Measurements from ENCODE around the gene ACTN1.

Gene ACTN1

DNA sequence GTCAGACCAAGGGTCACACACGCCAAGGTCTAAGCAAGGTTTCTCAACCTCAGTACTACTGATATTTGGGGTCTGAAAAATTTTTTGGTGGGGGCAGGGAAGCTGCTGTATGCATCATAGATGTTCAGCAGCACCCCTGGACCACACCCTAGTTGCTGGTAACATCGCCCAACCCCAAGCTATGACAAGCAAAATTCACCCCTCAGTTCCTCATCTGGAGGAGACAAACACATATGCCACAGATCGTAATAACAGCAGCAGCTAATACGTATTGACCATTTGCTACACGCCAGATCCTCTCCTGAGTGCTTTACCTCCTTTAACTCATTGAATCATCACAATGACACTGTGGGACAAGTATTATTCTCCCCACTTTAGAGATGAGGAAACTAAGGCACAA, 46.4 kb downstream of the ACTN1 start:
- Histone ChIP-seq H3K36me3 (ENCODE audit: insufficient read depth, low read length) (no peaks in the 10 kb centered on the region; the same call in 1 of the 2 replicates), H3K9ac (ENCODE audit: low read depth, low read length) (no peak overlapping the region), H3K4me1 (ENCODE audit: insufficient read depth, low read length) (peaks cover 14% of the 10 kb centered on the region), H3K9me3 (ENCODE audit: control insufficient read depth, insufficient read depth, low read length) (no peaks in the 10 kb centered on the region)

DNA sequence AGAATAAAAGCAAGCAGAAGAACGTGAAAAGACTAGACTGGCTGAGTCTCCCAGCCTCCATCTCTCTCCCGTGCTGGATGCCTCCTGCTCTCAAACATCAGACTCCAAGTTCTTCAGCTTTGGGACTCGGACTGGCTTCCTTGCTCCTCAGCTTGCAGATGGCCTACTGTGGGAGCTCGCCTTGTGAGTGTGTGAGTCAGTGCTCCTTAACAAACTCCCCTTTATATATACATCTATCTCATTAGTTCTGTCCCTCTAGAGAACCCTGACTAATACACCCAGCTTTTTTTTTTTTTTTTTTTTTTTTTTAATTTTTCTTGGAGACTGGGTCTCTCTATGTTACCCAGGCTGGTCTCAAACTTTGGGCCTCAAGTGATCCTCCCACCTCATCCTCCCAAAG, 46.9 kb downstream of the ACTN1 start:
- peaks cover 11% of the 10 kb centered on the region for H3K4me1 ChIP-seq (ENCODE audit: insufficient read depth, low read length)
- H3K36me3 ChIP-seq (ENCODE audit: insufficient read depth, low read length) = no peaks in the 10 kb centered on the region; the same call in 1 of the 2 replicates
- no peaks in the 10 kb centered on the region for H3K9me3 ChIP-seq (ENCODE audit: control insufficient read depth, insufficient read depth, low read length)
- H3K9ac ChIP-seq (ENCODE audit: low read depth, low read length) = no peak overlapping the region

DNA sequence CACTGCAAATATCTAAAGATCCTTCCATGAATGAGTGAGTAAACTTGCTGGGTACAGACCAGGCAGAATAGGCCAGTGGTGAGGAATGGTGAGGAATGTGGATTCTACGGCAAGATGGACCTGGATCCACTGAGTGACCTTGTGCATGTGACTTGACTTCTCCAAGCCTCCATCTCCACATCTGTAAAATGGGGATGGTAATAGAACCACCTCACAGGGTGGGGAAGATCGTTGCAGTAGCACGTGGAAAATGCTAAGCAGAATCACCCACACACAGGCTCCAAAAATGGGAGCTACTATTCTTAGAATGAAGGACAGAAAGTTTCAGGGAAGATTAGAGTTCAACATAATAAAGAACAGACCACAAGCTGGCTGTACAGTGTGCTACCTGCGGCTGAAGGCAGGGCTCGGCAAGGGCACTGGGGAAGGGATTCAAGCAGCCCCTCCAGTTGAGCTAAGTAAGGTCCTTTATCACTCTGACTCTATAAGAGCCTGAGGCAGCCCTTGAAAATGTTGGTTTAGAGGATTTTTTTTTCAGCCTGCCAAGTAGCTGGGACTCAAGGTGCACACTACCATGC, 47.5 kb downstream of the ACTN1 start:
- Histone ChIP-seq H3K9ac (ENCODE audit: low read depth, low read length) (no peak overlapping the region), H3K36me3 (ENCODE audit: insufficient read depth, low read length) (no peaks in the 10 kb centered on the region; the same call in 1 of the 2 replicates), H3K9me3 (ENCODE audit: control insufficient read depth, insufficient read depth, low read length) (no peaks in the 10 kb centered on the region), H3K4me1 (ENCODE audit: insufficient read depth, low read length) (peaks cover 7% of the 10 kb centered on the region)

DNA sequence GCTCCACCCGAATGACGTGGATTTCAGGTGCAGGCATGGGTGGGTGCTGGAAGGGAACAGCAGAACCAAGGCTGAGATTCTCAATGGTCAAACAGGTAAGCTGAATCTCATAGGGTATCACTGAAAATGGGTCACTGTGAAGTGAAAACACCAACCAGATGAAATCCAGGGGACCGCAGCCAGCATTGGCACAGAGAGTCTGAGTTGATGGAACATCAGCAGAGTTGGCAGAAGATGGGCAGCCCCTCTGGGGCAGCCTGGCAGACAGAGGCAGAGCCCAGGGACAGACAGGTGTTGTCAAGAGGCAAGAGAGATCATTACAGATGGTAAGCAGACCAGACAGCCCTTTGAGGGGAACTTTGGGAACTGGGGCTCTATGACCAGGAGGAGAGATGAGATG, 48.0 kb downstream of the ACTN1 start:
- H3K9me3 ChIP-seq (ENCODE audit: control insufficient read depth, insufficient read depth, low read length) = no peaks in the 10 kb centered on the region
- H3K4me1 ChIP-seq (ENCODE audit: insufficient read depth, low read length) = peaks cover 3% of the 10 kb centered on the region; the same call in 1 of the 2 replicates
- no peak overlapping the region for H3K9ac ChIP-seq (ENCODE audit: low read depth, low read length)
- H3K36me3 ChIP-seq (ENCODE audit: insufficient read depth, low read length) = no peaks in the 10 kb centered on the region; the same call in 1 of the 2 replicates

DNA sequence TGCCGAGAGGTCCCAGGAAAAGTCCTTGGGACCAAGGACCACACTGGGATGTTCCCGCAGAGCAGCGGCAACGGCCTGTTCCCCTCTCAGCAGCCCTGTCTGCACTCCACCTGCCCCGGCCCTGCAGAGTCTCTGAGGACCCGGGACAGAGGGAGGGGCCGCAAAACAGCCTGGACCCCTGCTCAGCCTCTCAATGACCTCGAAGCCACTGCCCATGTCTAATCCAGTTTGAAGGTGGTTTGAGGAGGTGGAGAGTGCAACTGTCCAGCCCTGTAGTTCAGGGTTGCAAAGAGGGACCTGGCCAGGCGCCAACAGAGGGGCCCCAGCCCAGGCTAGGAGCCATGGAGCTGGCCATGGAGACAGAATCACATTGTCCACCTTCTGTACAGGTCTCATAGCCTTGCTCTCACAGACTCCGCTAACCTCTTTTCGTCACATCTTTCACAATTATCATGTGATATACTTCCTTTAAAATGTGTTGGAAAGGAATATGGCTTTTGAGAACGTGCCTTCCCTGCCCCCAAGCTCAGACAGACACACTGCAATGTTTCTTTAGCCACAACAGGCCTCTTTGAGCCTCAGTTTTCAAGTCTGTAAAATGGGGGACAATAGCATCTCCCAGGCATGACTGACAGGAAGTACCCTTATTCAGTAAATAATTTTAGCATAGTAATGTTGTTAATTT, 49.3 kb downstream of the ACTN1 start:
- Histone ChIP-seq H3K4me1 (ENCODE audit: insufficient read depth, low read length) (peaks cover 9% of the 10 kb centered on the region; the same call in 1 of the 2 replicates), H3K9me3 (ENCODE audit: control insufficient read depth, insufficient read depth, low read length) (no peaks in the 10 kb centered on the region), H3K36me3 (ENCODE audit: insufficient read depth, low read length) (no peaks in the 10 kb centered on the region; the same call in 1 of the 2 replicates), H3K9ac (ENCODE audit: low read depth, low read length) (no peak overlapping the region)

DNA sequence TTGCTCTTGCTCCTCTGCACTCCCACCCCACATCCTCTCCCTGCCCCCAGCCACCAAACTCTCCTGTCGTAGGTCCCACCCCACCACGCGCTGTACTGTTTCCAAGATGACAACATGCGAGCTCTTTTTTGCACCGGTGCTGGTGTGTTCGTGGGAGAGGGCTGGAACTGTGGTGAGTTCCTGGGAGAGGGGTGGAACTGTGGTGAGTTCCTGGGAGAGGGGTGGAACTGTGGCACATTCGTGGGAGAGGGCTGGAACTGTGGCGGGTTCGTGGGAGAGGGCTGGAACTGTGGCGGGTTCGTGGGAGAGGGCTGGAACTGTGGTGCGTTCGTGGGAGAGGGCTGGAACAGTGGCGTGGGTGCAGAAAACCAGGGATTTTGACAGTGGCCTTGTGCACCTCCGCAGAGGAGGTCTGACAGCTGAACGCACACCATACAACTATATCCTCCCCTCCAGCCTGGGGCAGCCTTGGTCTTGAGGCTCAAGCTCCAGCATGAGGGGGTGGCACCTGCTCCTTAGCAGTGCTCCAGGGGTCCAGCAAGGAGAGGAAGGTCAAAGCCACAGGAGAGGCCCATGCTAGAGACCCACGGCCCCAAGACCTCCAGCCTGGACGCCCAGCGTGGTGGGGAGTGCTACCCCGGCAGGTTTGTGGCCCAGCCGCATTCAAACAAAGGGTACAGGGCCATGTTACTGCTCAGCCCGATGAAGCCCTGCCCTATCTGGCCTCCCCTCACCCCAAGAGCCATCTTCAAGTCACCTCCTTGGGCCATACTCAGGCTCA, 50.1 kb downstream of the ACTN1 start:
- Histone ChIP-seq H3K36me3 (ENCODE audit: insufficient read depth, low read length) (no peaks in the 10 kb centered on the region; the same call in 1 of the 2 replicates), H3K9me3 (ENCODE audit: control insufficient read depth, insufficient read depth, low read length) (no peaks in the 10 kb centered on the region), H3K4me1 (ENCODE audit: insufficient read depth, low read length) (peaks cover 16% of the 10 kb centered on the region), H3K9ac (ENCODE audit: low read depth, low read length) (no peak overlapping the region)

DNA sequence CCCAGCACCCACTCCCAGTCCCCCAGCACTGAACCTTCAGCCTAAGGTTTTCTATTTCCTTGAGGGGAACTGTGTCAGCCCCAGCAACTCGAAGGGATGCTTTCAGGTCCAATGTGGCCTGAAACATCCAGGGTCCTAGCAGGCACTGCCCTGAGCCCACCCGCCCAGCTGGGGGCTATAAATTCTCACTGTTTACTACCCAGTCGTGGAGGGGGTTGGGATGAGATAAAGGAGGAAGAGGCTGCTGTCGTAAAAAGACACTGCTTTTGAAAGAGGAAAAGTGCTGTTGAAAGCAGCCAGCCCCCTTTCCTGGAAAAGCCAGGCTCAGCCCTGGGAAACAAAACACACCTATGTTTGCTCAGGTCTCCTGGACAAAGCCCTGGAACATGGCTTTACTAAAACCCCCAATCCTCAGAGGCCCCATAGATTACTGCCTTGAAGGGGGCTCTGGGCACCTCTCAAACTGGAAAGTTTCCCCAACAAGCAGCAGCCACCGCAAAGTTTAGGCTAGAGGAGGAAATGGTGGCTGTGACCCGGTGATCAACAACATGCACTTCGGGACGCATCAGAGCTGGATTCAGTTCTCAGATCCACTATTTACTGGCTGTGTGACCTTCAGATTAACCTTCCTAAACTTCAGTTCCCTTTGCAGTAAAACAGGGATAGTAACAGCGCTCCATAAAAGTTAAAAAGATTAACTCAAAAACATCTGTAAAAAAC, 51.0 kb downstream of the ACTN1 start:
- Histone ChIP-seq H3K9ac (ENCODE audit: low read depth, low read length) (no peak overlapping the region), H3K36me3 (ENCODE audit: insufficient read depth, low read length) (no peaks in the 10 kb centered on the region; the same call in 1 of the 2 replicates), H3K9me3 (ENCODE audit: control insufficient read depth, insufficient read depth, low read length) (no peaks in the 10 kb centered on the region)

DNA sequence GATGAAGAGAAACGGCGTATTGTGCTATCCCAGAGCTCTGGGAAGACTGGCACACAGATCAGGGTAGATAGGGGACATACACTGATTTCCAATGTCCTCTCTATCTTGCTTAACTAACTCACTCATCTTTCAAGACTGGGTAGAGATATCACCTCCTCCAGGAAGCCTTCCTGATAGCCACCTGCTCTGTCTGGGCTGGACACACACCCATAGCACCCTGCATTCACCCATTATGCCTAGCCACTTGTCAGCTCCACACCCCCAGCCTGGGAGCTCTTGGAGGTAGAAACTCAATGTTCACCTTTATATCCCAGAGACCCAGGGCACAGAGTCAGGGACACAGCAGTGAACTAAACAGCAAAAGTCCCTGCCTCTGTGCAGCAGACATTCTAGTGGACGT, 52.0 kb downstream of the ACTN1 start:
- Histone ChIP-seq H3K36me3 (ENCODE audit: insufficient read depth, low read length) (no peaks in the 10 kb centered on the region; the same call in 1 of the 2 replicates), H3K9me3 (ENCODE audit: control insufficient read depth, insufficient read depth, low read length) (no peaks in the 10 kb centered on the region), H3K9ac (ENCODE audit: low read depth, low read length) (no peak overlapping the region), H3K4me1 (ENCODE audit: insufficient read depth, low read length) (peaks cover 32% of the 10 kb centered on the region)

More for the DNA sequence above, 51.0 kb downstream of the ACTN1 start:
- peaks cover 23% of the 10 kb centered on the region for H3K4me1 ChIP-seq (ENCODE audit: insufficient read depth, low read length)

DNA sequence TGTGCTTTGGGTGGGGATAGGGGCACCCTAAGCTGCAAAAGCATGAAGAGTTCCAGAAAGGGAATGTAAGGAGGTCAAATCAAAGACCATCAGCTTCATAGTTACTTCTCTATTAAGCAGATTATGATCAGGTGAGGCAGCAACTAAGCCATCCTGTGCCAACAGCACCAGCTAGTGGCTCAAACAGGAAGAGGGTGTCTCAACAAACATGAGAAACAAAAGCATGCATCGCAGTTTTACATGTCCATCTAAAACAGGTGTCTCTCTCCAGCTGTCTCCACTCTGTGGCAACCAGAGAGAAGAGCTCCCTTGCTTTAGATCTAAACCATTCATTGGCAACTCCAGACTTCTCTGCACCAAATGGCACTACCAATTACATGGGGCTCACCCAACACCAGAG, 52.9 kb downstream of the ACTN1 start:
- H3K9ac ChIP-seq (ENCODE audit: low read depth, low read length) = no peak overlapping the region
- H3K4me1 ChIP-seq (ENCODE audit: insufficient read depth, low read length) = peaks cover 35% of the 10 kb centered on the region
- H3K36me3 ChIP-seq (ENCODE audit: insufficient read depth, low read length) = peaks cover 5% of the 10 kb centered on the region; the same call in 1 of the 2 replicates
- H3K9me3 ChIP-seq (ENCODE audit: control insufficient read depth, insufficient read depth, low read length) = no peaks in the 10 kb centered on the region

DNA sequence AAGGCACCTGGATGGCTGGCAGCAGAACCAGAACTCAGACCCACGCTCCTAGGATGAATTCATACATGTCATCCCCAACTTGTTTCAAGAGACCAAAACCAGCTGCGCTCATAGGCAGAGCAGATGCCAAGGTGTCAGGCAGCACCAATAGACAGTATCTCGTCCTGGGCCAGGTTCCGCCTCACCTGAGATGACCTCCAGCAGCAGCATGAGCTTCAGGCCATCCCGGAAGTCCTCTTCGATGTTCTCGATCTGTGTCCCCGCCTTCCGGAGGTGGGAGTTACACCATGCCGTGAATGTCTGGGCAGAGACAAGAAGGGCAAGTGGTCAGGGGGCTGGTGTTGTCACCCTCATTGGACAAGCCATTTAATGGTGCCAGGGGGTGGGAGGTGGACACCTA, 53.7 kb downstream of the ACTN1 start:
- Histone ChIP-seq H3K9ac (ENCODE audit: low read depth, low read length) (no peak overlapping the region), H3K9me3 (ENCODE audit: control insufficient read depth, insufficient read depth, low read length) (no peaks in the 10 kb centered on the region), H3K36me3 (ENCODE audit: insufficient read depth, low read length) (peaks cover 7% of the 10 kb centered on the region), H3K4me1 (ENCODE audit: insufficient read depth, low read length) (peaks cover 35% of the 10 kb centered on the region)

DNA sequence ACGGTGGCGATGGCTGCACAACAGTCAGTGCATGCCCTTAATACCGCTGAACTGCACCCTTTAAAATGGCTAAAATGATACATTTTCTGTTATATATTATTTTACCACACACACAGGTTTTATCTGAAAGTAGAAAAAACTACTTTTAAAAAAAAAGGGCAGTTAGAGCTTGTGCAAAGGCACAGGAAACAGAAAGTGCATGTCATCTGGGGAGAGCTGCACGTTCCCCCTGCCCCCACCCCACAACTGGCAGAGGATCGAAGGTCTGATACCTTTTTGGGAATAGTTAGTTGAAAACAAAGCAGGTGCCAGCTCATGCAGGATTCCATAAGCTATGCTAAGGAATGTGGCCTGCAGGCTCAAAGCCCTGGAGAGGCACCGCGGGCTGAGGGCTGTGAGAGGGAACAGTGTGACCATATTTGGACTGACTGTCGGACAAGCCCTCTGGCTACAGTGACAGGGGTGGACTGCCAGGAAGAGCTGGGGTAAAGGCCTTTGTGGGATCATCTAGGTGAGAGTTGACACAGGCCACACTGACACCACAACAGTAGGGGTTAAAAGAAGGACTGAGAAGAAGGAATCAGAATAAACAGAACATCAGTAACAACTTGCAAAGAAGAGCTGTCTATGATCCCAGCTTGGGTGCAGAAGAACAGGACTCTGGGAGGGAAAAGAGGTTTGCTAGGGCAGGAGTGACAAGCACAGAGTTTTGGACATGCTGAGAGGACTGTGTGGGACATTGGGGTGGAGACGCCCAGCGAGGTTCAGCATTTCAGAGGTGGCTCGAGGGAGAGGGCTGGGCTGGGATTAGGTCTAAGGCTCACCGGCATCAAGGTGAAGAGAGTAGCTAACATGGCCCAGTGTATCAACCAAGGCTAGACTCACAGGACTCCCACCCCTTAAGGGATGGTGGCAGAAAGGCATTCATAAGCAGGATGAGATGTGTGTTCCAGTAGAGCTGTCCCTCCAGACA, 54.6 kb downstream of the ACTN1 start:
- Histone ChIP-seq H3K36me3 (ENCODE audit: insufficient read depth, low read length) (peaks cover 16% of the 10 kb centered on the region), H3K9ac (ENCODE audit: low read depth, low read length) (no peak overlapping the region), H3K9me3 (ENCODE audit: control insufficient read depth, insufficient read depth, low read length) (no peaks in the 10 kb centered on the region), H3K4me1 (ENCODE audit: insufficient read depth, low read length) (peaks cover 35% of the 10 kb centered on the region)

DNA sequence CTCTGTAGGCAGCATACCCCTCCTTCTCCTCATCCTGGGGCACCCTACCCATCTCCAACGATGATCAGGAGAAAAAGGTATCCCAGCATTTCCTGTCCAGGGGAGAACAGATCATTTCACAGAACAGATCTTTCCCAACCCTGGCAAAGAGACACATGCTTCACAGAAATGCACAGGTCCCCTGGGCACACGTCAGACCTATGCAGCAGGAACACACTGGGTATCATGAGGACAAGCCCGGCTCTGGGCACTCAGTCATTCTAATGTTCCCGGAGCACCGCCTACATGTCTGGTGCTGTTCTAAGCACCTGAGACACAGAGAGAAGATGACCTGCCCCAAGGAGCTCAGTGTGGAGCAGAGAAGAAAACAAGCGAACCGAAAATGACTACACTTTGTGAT, 56.2 kb downstream of the ACTN1 start:
- H3K36me3 ChIP-seq (ENCODE audit: insufficient read depth, low read length) = peaks cover 24% of the 10 kb centered on the region
- peaks cover 35% of the 10 kb centered on the region for H3K4me1 ChIP-seq (ENCODE audit: insufficient read depth, low read length)
- H3K9me3 ChIP-seq (ENCODE audit: control insufficient read depth, insufficient read depth, low read length) = no peaks in the 10 kb centered on the region
- no peak overlapping the region for H3K9ac ChIP-seq (ENCODE audit: low read depth, low read length)

DNA sequence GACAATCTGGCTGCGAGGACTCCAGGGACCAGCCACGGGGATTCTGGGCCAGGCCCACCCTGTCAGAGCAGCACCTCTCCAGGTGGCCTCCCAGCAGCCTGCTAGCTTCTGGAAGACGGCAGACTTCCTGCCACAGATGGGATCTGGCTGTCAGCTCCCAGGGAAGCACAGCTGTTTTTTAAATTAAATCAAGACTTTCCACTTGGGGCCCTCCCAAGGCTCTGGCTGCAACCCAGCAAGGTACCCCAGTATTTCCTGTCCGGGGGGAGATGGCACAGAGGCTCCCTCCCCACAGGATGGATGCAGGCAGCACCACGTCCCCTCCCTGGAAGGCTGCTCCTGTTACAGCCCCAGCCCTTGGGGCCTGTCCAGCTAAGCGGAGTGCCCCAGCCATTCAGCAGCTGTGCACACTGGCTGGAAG, 56.9 kb downstream of the ACTN1 start:
- peaks cover 33% of the 10 kb centered on the region for H3K4me1 ChIP-seq (ENCODE audit: insufficient read depth, low read length)
- H3K36me3 ChIP-seq (ENCODE audit: insufficient read depth, low read length) = peaks cover 26% of the 10 kb centered on the region
- H3K9me3 ChIP-seq (ENCODE audit: control insufficient read depth, insufficient read depth, low read length) = no peaks in the 10 kb centered on the region
- H3K9ac ChIP-seq (ENCODE audit: low read depth, low read length) = no peak overlapping the region
